Neural progenitor cell (in vitro differentiated cells): ENCODE data around the gene ELMOD1. TPM values are rescaled to one million over a fixed set of nuclear protein-coding genes. Genes with fewer than 3 reads are reported as not detected.
A peak's percentile ranks its signal among the peaks of the same experiment; 100 is the strongest.
"Not testable (repeated sequence)": the region's sequence is repeated elsewhere in the genome, so short reads cannot be mapped to it uniquely, and the experiment has no call there.

Experiments
- DNase-seq: peaks from one replicate; pipeline ENCODE4 v3.0.0-alpha.2; 2016; ENCODE audit warnings: low spot score
- H2AFZ ChIP-seq: fragments of 200-600 bp; sonication (generic); replicated peaks from 2 replicates; pipeline ENCODE4 v1.6.1; 2016; ENCODE audit warnings: antibody characterized with exemption
- H3F3A ChIP-seq: fragments of 200-600 bp; sonication (generic); 2 replicates; pipeline ENCODE4 v1.6.1; 2016; ENCODE audit warnings: antibody characterized with exemption, low read depth
- H3K27ac ChIP-seq: fragments of 200-600 bp; sonication (generic); 2 replicates; pipeline ENCODE4 v1.5.1; 2016; ENCODE audit warnings: mild to moderate bottlenecking
- H3K27me3 ChIP-seq: fragments of 200-600 bp; sonication (generic); 2 replicates; pipeline ENCODE4 v1.6.1; 2016; ENCODE audit warnings: mild to moderate bottlenecking, moderate library complexity
- H3K36me3 ChIP-seq: fragments of 200-600 bp; sonication (generic); 2 replicates; pipeline ENCODE4 v1.5.1; 2016
- H3K4me1 ChIP-seq: fragments of 200-600 bp; sonication (generic); 2 replicates; pipeline ENCODE4 v1.6.1; 2016; ENCODE audit warnings: mixed run types
- H3K4me2 ChIP-seq: fragments of 200-600 bp; sonication (generic); 2 replicates; pipeline ENCODE4 v1.6.1; 2016
- H3K4me3 ChIP-seq: fragments of 200-600 bp; sonication (generic); 2 replicates; pipeline ENCODE4 v1.5.1; 2016
- H3K79me2 ChIP-seq: fragments of 200-600 bp; sonication (generic); 2 replicates; pipeline ENCODE4 v1.6.1; 2016; ENCODE audit warnings: low read depth
- H3K9ac ChIP-seq: fragments of 200-600 bp; sonication (generic); 2 replicates; pipeline ENCODE4 v1.6.1; 2016
- H3K9me3 ChIP-seq: fragments of 200-600 bp; sonication (generic); 2 replicates; pipeline ENCODE4 v1.5.1; 2016; ENCODE audit warnings: low read depth
- H4K20me1 ChIP-seq: fragments of 200-600 bp; sonication (generic); 2 replicates; pipeline ENCODE4 v1.6.1; 2016; ENCODE audit warnings: low read depth
- H3K27ac Mint-ChIP-seq: 3 replicates; pipeline ENCODE4 v1.8.0; 2021; ENCODE audit warnings: mixed read lengths
- H3K27me3 Mint-ChIP-seq: 2 replicates; pipeline ENCODE4 v1.8.0; 2022; ENCODE audit warnings: low read depth, mild to moderate bottlenecking, inconsistent platforms, moderate library complexity, mixed read lengths; ENCODE audit not compliant: insufficient read depth
- H3K36me3 Mint-ChIP-seq: 3 replicates; pipeline ENCODE4 v1.8.0; 2021; ENCODE audit warnings: mixed read lengths
- H3K4me1 Mint-ChIP-seq: 3 replicates; pipeline ENCODE4 v1.8.0; 2021; ENCODE audit warnings: mixed read lengths
- H3K4me3 Mint-ChIP-seq: 3 replicates; pipeline ENCODE4 v1.8.0; 2021; ENCODE audit warnings: mild to moderate bottlenecking, moderate library complexity, mixed read lengths
- H3K9me3 Mint-ChIP-seq: 3 replicates; pipeline ENCODE4 v1.8.0; 2020; ENCODE audit warnings: mixed read lengths
- CTCF ChIP-seq: fragments of 200-600 bp; sonication (generic); IDR thresholded peaks from 2 replicates; pipeline ENCODE4 v1.5.1; 2017; ENCODE audit warnings: antibody characterized with exemption, mild to moderate bottlenecking
- EZH2 ChIP-seq: fragments of 200-600 bp; sonication (generic); IDR thresholded peaks from 2 replicates; pipeline ENCODE4 v1.6.1; 2017; ENCODE audit warnings: antibody characterized with exemption, mild to moderate bottlenecking, moderate library complexity
- EZH2phosphoT487 ChIP-seq: fragments of 200-600 bp; sonication (generic); IDR thresholded peaks from 2 replicates; pipeline ENCODE4 v1.6.1; 2017; ENCODE audit warnings: antibody characterized with exemption
- total RNA-seq: library from RNA; depleted of rRNA; stranded (reverse); fragments of >200 nt; gene quantifications from 2 replicates; pipeline ENCODE4 v1.2.3, GENCODE V29; 2015; ENCODE audit warnings: low replicate concordance

ELMOD1 gene
- total RNA-seq, 1 donor from 2014 or later, result not detected

DNA sequence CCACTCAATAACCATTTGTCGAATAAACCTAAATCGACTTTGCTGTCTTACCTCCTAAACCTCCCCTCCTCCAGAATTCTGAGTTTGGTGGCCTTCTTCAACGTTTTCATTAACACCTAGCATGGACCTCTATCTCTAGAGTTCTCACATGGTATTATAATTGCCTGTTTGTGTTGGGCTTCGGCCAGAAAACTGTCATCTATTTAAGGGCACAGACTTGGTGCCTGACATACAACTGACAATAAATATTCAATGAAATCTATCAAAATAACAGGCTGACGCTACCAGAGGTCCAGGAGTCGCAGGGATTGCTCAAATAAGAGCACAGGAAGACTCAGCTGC lies 26.1 kb upstream of the ELMOD1 start:
- no peaks in the 10 kb centered on the region for H3K9me3 Mint-ChIP-seq
- Histone ChIP-seq H3K9me3 (no peaks in the 10 kb centered on the region), H3K27ac (no peak overlapping the region), H3K36me3 (no peaks in the 10 kb centered on the region), H2AFZ (peak overlapping the region; percentile 99), H3K4me1 (no peaks in the 10 kb centered on the region), H3K4me3 (peak overlapping the region; percentile 86), H3K9ac (peak overlapping the region; percentile 67), H4K20me1 (no peaks in the 10 kb centered on the region), H3K79me2 (peaks cover 30% of the 10 kb centered on the region), H3F3A (no peaks in the 10 kb centered on the region), H3K4me2 (peak overlapping the region; percentile 93), H3K27me3 (no peaks in the 10 kb centered on the region)
- H3K4me3 Mint-ChIP-seq, result peak overlapping the region; percentile 98
- H3K27ac Mint-ChIP-seq, result peak overlapping the region; percentile 80
- TF ChIP-seq EZH2, result no peak
- TF ChIP-seq CTCF, result no peak
- no peak for TF ChIP-seq EZH2phosphoT487
- no peaks in the 10 kb centered on the region for H3K36me3 Mint-ChIP-seq
- H3K27me3 Mint-ChIP-seq, result no peaks in the 10 kb centered on the region
- no peak for DNase-seq
- H3K4me1 Mint-ChIP-seq, result peaks cover 19% of the 10 kb centered on the region

GRCh38 chr11:107565219-107565937 lies 25.6 kb upstream of the ELMOD1 start, which contains the start of gene ALKBH8:
Gene ALKBH8, minus strand, starts transcription at chr11:107565735. Its CDS starts 4,842 bp downstream, at chr11:107560893.
- H3K27me3 Mint-ChIP-seq, result no peaks in the 10 kb centered on the region
- no peaks in the 10 kb centered on the region for H3K36me3 Mint-ChIP-seq

GRCh38 chr11:107565955-107566501 lies 24.9 kb upstream of the ELMOD1 start:
- H3K9ac ChIP-seq, H3F3A ChIP-seq, H3K36me3 ChIP-seq, H3K4me1 ChIP-seq, H4K20me1 ChIP-seq, H3K27me3 Mint-ChIP-seq, DNase-seq, H3K36me3 Mint-ChIP-seq, H3K27ac ChIP-seq, H3K27me3 ChIP-seq, H3K9me3 ChIP-seq, H3K9me3 Mint-ChIP-seq: not testable (repeated sequence)
- Mint-ChIP-seq H3K27ac (peak overlapping the region; percentile 32), H3K4me3 (peak overlapping the region; percentile 98), H3K4me1 (peaks cover 19% of the 10 kb centered on the region)
- peaks cover 30% of the 10 kb centered on the region for H3K79me2 ChIP-seq
- H3K4me3 ChIP-seq, result peak overlapping the region; percentile 86
- peak overlapping the region; percentile 99 for H2AFZ ChIP-seq
- peak overlapping the region; percentile 93 for H3K4me2 ChIP-seq

More at GRCh38 chr11:107565219-107565937, 25.6 kb upstream of the ELMOD1 start, which contains the start of gene ALKBH8:
- peak within 1 kb of the TSS; percentile 98 for H3K4me3 Mint-ChIP-seq
- Histone ChIP-seq H3K9me3 (no peaks in the 10 kb centered on the region), H3F3A (no peaks in the 10 kb centered on the region), H3K4me2 (peak within 1 kb of the TSS; percentile 93), H3K9ac (peak within 1 kb of the TSS; percentile 67), H4K20me1 (no peaks in the 10 kb centered on the region), H3K27me3 (no peaks in the 10 kb centered on the region), H3K27ac (peak within 1 kb of the TSS; percentile 54), H2AFZ (peak within 1 kb of the TSS; percentile 99), H3K36me3 (no peaks in the 10 kb centered on the region), H3K4me3 (peak within 1 kb of the TSS; percentile 86), H3K79me2 (peaks cover 30% of the 10 kb centered on the region), H3K4me1 (no peaks in the 10 kb centered on the region)
- DNase-seq, result peak; percentile 77
- peaks cover 19% of the 10 kb centered on the region for H3K4me1 Mint-ChIP-seq
- no peaks in the 10 kb centered on the region for H3K9me3 Mint-ChIP-seq
- peak within 1 kb of the TSS; percentile 80 for H3K27ac Mint-ChIP-seq
- TF ChIP-seq CTCF (no peak), EZH2 (no peak), EZH2phosphoT487 (no peak)

- H3K4me2 ChIP-seq, result no peak overlapping the region
- H2AFZ ChIP-seq, result peak overlapping the region; percentile 99
- H3K9me3 Mint-ChIP-seq, result no peaks in the 10 kb centered on the region
- no peaks in the 10 kb centered on the region for H3K4me1 ChIP-seq
- H3K36me3 ChIP-seq, result no peaks in the 10 kb centered on the region
- H3K4me3 ChIP-seq, result no peak overlapping the region
- no peak overlapping the region for H3K9ac ChIP-seq
- no peaks in the 10 kb centered on the region for H3K36me3 Mint-ChIP-seq
- H4K20me1 ChIP-seq, result no peaks in the 10 kb centered on the region
- TF ChIP-seq EZH2phosphoT487, result no peak
- H3K79me2 ChIP-seq, result peaks cover 30% of the 10 kb centered on the region
- H3K27ac ChIP-seq, result no peak overlapping the region
- H3K27ac Mint-ChIP-seq, result no peak overlapping the region
- peak overlapping the region; percentile 98 for H3K4me3 Mint-ChIP-seq
- DNase-seq, result no peak
- H3K27me3 Mint-ChIP-seq, result no peaks in the 10 kb centered on the region
- H3F3A ChIP-seq, result no peaks in the 10 kb centered on the region
- peaks cover 19% of the 10 kb centered on the region for H3K4me1 Mint-ChIP-seq
- H3K9me3 ChIP-seq, result no peaks in the 10 kb centered on the region
- H3K27me3 ChIP-seq, result no peaks in the 10 kb centered on the region
These were observed 24.4 kb upstream of the ELMOD1 start for GRCh38 chr11:107566569-107566968.
